Right lobe of liver (tissue), 6 donors: ENCODE measurements around the gene SYT14. TPM values are rescaled to one million over a fixed set of nuclear protein-coding genes. Genes with fewer than 3 reads are reported as not detected.

Experiments used
- ATAC-seq, 4 donors: fragments of 200-7000 bp; cut with Tn5 transposase; one replicate each; pipeline ENCODE4 v1.9.1; 2020; ENCODE audit warnings: mild to moderate bottlenecking in 4 of 4, moderate library complexity in 4 of 4
- DNase-seq, 3 donors: peaks; one replicate each; pipeline ENCODE4 v3.0.0-alpha.2; 2020
- H3K27ac ChIP-seq, 3 donors: fragments of 200-600 bp; one replicate each; pipeline ENCODE4 v1.8.0; 2022
- H3K27me3 ChIP-seq, 2 donors: fragments of 200-600 bp; one replicate each; pipeline ENCODE4 v1.8.0; 2022
- H3K36me3 ChIP-seq, 4 donors: fragments of 200-600 bp; sonication (generic) in 1 of 4; one replicate each; pipeline versions ENCODE4 v1.5.1 to v1.8.0; 2017 to 2022; ENCODE audit warnings: control low read depth in 1 of 4
- H3K4me1 ChIP-seq, 4 donors: fragments of 200-600 bp; sonication (generic) in 1 of 4; one replicate each; pipeline versions ENCODE4 v1.5.1 to v1.8.0; 2017 to 2022; ENCODE audit warnings: control low read depth in 1 of 4
- H3K4me3 ChIP-seq, 3 donors: fragments of 200-600 bp; one replicate each; pipeline ENCODE4 v1.8.0; 2022
- H3K9me3 ChIP-seq, 4 donors: fragments of 200-600 bp; sonication (generic) in 1 of 4; one replicate each; pipeline versions ENCODE4 v1.5.1 to v1.8.0; 2017 to 2022; ENCODE audit warnings: control low read depth in 1 of 4
- CTCF ChIP-seq, 4 donors: fragments of 200-600 bp in 3 of 4; fragments of 450-650 bp in 1 of 4; IDR thresholded peaks; one replicate each; pipeline versions ENCODE4 v1.5.1 to v1.8.0; 2016 to 2022; ENCODE audit warnings: antibody characterized with exemption in 4 of 4, mild to moderate bottlenecking in 2 of 4
- POLR2A ChIP-seq: fragments of 450-650 bp; IDR thresholded peaks from one replicate; pipeline ENCODE4 v1.6.1; 2017; ENCODE audit warnings: antibody characterized with exemption, mild to moderate bottlenecking
- WGBS: methylation state at CpG from one replicate; pipeline ENCODE4 v1.1.6; 2018; ENCODE audit warnings: low coverage, low lambda C conversion rate; ENCODE audit not compliant: insufficient coverage; ENCODE audit errors: missing lambda C conversion rate; 5-methylcytosine and 5-hydroxymethylcytosine counted together
- intact Hi-C, 2 donors: fragments of 100-400 bp; cut with DNase I; formaldehyde crosslinking; loops; one replicate each; pipeline versions ENCODE4 v1.11.2 to v1.14.1; 2022
- total RNA-seq, 6 experiments: library from RNA; depleted of rRNA in 2 of 6; stranded (reverse); fragments of >200 nt in 2 of 6; fragmentation: NEBNext Ultra II Directional in 3 of 6; extraction: Animal tissue kit (Norgen Biotek cat#: 25700) in 3 of 6; gene quantifications; one replicate each; pipeline versions ENCODE4 v1.1.0 to v1.2.4, GENCODE V29; 2016 to 2023
- donor health status: DM: no; HTN: yes; CAD: no.
- donor health status: DM: no; HTN: no; CAD: no.
- donor health status: DM: no; HTN: no; CAD: no.
- donor health status: DM: no; HTN: yes; CAD: no.
- donor health status: DM: no; HTN: yes; CAD: no.

The SYT14 gene
- total RNA-seq, 6 experiments from 2014 or later = not detected

- Histone ChIP-seq H3K36me3 (no peaks in the 10 kb centered on the region), H3K4me3 (no peak overlapping the region), H3K27ac (no peak overlapping the region), H3K27me3 (no peaks in the 10 kb centered on the region), H3K4me1 (peaks cover 0 to 8% (median 0%) of the 10 kb centered on the region in 4 donors), H3K9me3 (no peaks in the 10 kb centered on the region)
- WGBS = 45% methylated on average over 1 of the region's 3 CpGs
- no peak for TF ChIP-seq POLR2A
- TF ChIP-seq CTCF (IDR thresholded peaks at IDR 0.05) = no peak
- intact Hi-C loops = loop anchor here in 1 of 2 donors (10.0 kb wide), 1 partner anchor 119 kb away; no protein-coding TSS in a partner anchor
- ATAC-seq (no peak), DNase-seq (no peak)
Observed at GRCh38 chr1:209983953-209984352, 45.9 kb downstream of the SYT14 start.

- Histone ChIP-seq H3K4me1 (peaks cover 0 to 8% (median 0%) of the 10 kb centered on the region in 4 donors), H3K4me3 (no peak overlapping the region), H3K27ac (no peak overlapping the region), H3K9me3 (no peaks in the 10 kb centered on the region), H3K36me3 (no peaks in the 10 kb centered on the region), H3K27me3 (no peaks in the 10 kb centered on the region)
- 13% methylated on average over 2 of the region's 3 CpGs for WGBS
- DNase-seq (no peak), ATAC-seq (peak in 3 of 4 donors; percentile 39 to 79 (median 64))
- TF ChIP-seq CTCF (IDR thresholded peaks at IDR 0.05) = no peak
- no peak for TF ChIP-seq POLR2A
- intact Hi-C loops = loop anchor here in 1 of 2 donors (10.0 kb wide), 1 partner anchor 120 kb away; no protein-coding TSS in a partner anchor
Observed at GRCh38 chr1:209985002-209985401, 47.0 kb downstream of the SYT14 start.

- Histone ChIP-seq H3K9me3 (no peaks in the 10 kb centered on the region), H3K4me1 (peaks cover 0 to 8% (median 0%) of the 10 kb centered on the region in 4 donors), H3K27ac (no peak overlapping the region), H3K36me3 (no peaks in the 10 kb centered on the region), H3K27me3 (no peaks in the 10 kb centered on the region), H3K4me3 (no peak overlapping the region)
- ATAC-seq (no peak), DNase-seq (no peak)
- 46% methylated on average over 2 of the region's 2 CpGs for WGBS
- no peak for TF ChIP-seq POLR2A
- no peak for TF ChIP-seq CTCF (IDR thresholded peaks at IDR 0.05)
- intact Hi-C loops = loop anchor here in 1 of 2 donors (10.0 kb wide), 1 partner anchor 124 kb away; no protein-coding TSS in a partner anchor
Observed at GRCh38 chr1:209988706-209989105, 50.7 kb downstream of the SYT14 start.

- DNase-seq = no peak
- intact Hi-C loops = loop anchor here in 1 of 2 donors (10.0 kb wide), 1 partner anchor 125 kb away; no protein-coding TSS in a partner anchor
Observed at GRCh38 chr1:209989525-209989924, 51.5 kb downstream of the SYT14 start.

More at GRCh38 chr1:209989525-209989924, 51.5 kb downstream of the SYT14 start:
- no peaks in the 10 kb centered on the region for H3K9me3 ChIP-seq
- ATAC-seq = peak in 2 of 4 donors; percentile 49 to 51
- H3K4me1 ChIP-seq = peaks cover 0 to 8% (median 0%) of the 10 kb centered on the region in 4 donors
- H3K4me3 ChIP-seq = no peak overlapping the region
- H3K27me3 ChIP-seq = no peaks in the 10 kb centered on the region
- 13% methylated on average over 3 of the region's 3 CpGs for WGBS
- H3K27ac ChIP-seq = no peak overlapping the region
- no peaks in the 10 kb centered on the region for H3K36me3 ChIP-seq
- peak; percentile 21 to 45 (median 39) for TF ChIP-seq CTCF (IDR thresholded peaks at IDR 0.05)
- no peak for TF ChIP-seq POLR2A
